Measurements from ENCODE around the gene CCL18. TPM values are rescaled to one million over a fixed set of nuclear protein-coding genes. Genes with fewer than 3 reads are reported as not detected.
"Not testable (repeated sequence)": the region's sequence is repeated elsewhere in the genome, so short reads cannot be mapped to it uniquely, and the experiment has no call there.

CCL18 gene
- total RNA-seq, 6 experiments from 2014 or later = not detected

GRCh38 chr17:36104246-36104645 lies 40.2 kb downstream of the CCL18 start:
- not testable (repeated sequence) for H3K27ac Mint-ChIP-seq

GRCh38 chr17:36104701-36105181 lies 40.7 kb downstream of the CCL18 start:
- no peak overlapping the region for H3K4me3 Mint-ChIP-seq
- H3K27me3 Mint-ChIP-seq (ENCODE audit: insufficient read depth) = no peaks in the 10 kb centered on the region; the same call in none of the 2 replicates
- TF ChIP-seq CTCF (IDR thresholded peaks at IDR 0.05) = no peak
- H3K36me3 Mint-ChIP-seq (ENCODE audit: low read depth) = no peaks in the 10 kb centered on the region
- H3K4me1 Mint-ChIP-seq (ENCODE audit: low read depth) = no peaks in the 10 kb centered on the region
- H3K27ac Mint-ChIP-seq = no peak overlapping the region
- no peak for DNase-seq
- peaks cover 28% of the 10 kb centered on the region for H3K9me3 Mint-ChIP-seq

More at GRCh38 chr17:36104246-36104645, 40.2 kb downstream of the CCL18 start:
- not testable (repeated sequence) for H3K36me3 Mint-ChIP-seq (ENCODE audit: low read depth); H3K4me1 Mint-ChIP-seq (ENCODE audit: low read depth); H3K4me3 Mint-ChIP-seq; DNase-seq; H3K27me3 Mint-ChIP-seq (ENCODE audit: insufficient read depth)
- H3K9me3 Mint-ChIP-seq = peaks cover 31% of the 10 kb centered on the region

DNA sequence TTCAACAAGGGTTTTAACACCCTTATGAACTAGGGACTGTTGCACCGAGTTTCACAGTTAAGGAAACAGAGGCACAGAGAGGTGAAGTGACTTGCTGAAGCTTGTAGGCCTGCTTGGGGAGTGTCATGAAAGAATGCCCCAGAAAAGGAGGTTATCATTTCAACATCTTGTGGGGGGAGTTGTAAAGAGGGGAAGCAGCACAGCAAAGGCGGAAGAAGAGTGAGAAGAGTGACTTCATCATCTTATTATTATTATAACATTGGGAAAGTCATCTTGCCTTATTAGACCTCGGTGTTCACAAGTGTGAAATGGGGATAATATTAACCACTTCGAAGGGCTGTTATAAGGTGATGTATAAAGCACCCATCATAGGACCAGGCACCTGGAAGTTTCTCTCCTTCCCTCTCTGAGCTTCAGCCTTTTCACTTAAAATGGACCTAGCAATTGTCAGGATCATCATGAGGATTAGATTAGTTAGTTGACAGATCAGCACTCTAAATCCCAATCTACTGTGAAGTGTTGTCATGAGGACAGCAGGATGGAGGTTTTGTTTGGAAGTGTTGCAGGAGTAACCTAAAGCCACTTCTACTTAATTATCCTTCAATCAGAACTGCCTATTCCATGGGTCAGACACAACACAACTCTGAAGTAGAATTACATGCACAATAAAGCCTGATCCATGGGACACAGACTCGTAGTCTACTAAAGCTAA lies 41.9 kb downstream of the CCL18 start:
- H3K36me3 Mint-ChIP-seq (ENCODE audit: low read depth) = no peaks in the 10 kb centered on the region
- no peaks in the 10 kb centered on the region for H3K4me1 Mint-ChIP-seq (ENCODE audit: low read depth)
- H3K4me3 Mint-ChIP-seq = no peak overlapping the region
- H3K27me3 Mint-ChIP-seq (ENCODE audit: insufficient read depth) = no peaks in the 10 kb centered on the region; the same call in none of the 2 replicates
- H3K27ac Mint-ChIP-seq = no peak overlapping the region
- no peak for DNase-seq
- H3K9me3 Mint-ChIP-seq = peaks cover 23% of the 10 kb centered on the region; the same call in 1 of the 2 replicates
- TF ChIP-seq CTCF (IDR thresholded peaks at IDR 0.05) = no peak

DNA sequence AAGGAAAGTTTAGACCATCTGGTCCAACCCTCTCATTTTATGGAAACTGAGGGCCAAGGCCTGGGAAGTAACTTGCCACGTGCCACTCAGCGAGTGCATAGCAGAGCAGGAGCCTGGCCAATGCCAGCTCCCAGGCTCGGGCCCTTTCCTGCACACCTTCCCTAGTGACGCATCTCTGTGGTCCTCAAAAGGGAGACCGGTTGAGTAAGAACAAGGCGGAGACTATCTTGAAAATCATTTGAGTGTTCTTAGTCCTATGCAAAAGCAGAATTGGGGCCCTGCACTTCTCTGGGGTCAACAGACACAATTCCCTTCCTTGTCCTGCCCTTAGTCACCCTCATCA lies 42.4 kb downstream of the CCL18 start:
- Mint-ChIP-seq H3K4me1 (ENCODE audit: low read depth) (no peaks in the 10 kb centered on the region), H3K27ac (no peak overlapping the region), H3K9me3 (peaks cover 23% of the 10 kb centered on the region; the same call in 1 of the 2 replicates), H3K36me3 (ENCODE audit: low read depth) (no peaks in the 10 kb centered on the region), H3K27me3 (ENCODE audit: insufficient read depth) (no peaks in the 10 kb centered on the region; the same call in none of the 2 replicates), H3K4me3 (no peak overlapping the region)
- no peak for DNase-seq
- TF ChIP-seq CTCF (IDR thresholded peaks at IDR 0.05) = no peak

- H3K27me3 Mint-ChIP-seq (ENCODE audit: insufficient read depth) = no peaks in the 10 kb centered on the region; the same call in none of the 2 replicates
- H3K4me3 Mint-ChIP-seq = no peak overlapping the region
- H3K36me3 Mint-ChIP-seq (ENCODE audit: low read depth) = no peaks in the 10 kb centered on the region
- H3K4me1 Mint-ChIP-seq (ENCODE audit: low read depth) = no peaks in the 10 kb centered on the region
- no peak for TF ChIP-seq CTCF (IDR thresholded peaks at IDR 0.05)
- peaks cover 29% of the 10 kb centered on the region for H3K9me3 Mint-ChIP-seq
- H3K27ac Mint-ChIP-seq = no peak overlapping the region
- DNase-seq = no peak
Measured at GRCh38 chr17:36107660-36108059, 43.6 kb downstream of the CCL18 start.

- not testable (repeated sequence) for H3K27me3 Mint-ChIP-seq (ENCODE audit: insufficient read depth); DNase-seq; H3K4me1 Mint-ChIP-seq (ENCODE audit: low read depth)
Measured at GRCh38 chr17:36108265-36108664, 44.2 kb downstream of the CCL18 start.

More at GRCh38 chr17:36108265-36108664, 44.2 kb downstream of the CCL18 start:
- peaks cover 33% of the 10 kb centered on the region for H3K9me3 Mint-ChIP-seq
- not testable (repeated sequence) for H3K36me3 Mint-ChIP-seq (ENCODE audit: low read depth); H3K4me3 Mint-ChIP-seq; H3K27ac Mint-ChIP-seq

All from HFFc6 (cell line).